ENCODE data around the gene MORC2.

The MORC2 gene

DNA sequence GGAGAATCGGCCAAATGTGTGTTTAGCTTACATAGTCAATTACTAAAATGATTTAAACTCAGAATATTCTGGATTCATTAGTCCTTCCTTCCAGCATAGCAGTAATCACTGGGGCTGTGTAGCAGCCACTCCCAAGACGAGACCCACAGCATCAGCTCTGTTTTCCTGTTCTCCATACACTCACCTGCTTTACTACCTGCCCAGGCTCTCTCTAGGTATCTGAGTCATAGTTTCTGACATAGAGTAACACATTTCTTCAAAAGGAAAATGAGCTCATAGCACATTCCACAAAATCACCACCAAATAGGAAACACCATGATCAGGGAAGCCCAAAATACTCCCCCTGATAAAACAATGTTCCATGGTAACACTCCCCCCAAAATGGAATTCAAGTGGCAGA lies 22.9 kb downstream of the MORC2 start:
- peaks cover 44% of the 10 kb centered on the region for H3K36me3 Mint-ChIP-seq (ENCODE audit: insufficient read depth)
- H3K9me3 Mint-ChIP-seq: no peaks in the 10 kb centered on the region
- H3K4me1 Mint-ChIP-seq (ENCODE audit: low read depth in 2 of 2): peaks cover 30 to 33% of the 10 kb centered on the region in 2 donors
- ATAC-seq (replicated peaks) (no peak), DNase-seq (no peak)
- H3K4me3 Mint-ChIP-seq: no peak overlapping the region
- H3K27me3 Mint-ChIP-seq: no peaks in the 10 kb centered on the region
- H3K27ac Mint-ChIP-seq: no peak overlapping the region

DNA sequence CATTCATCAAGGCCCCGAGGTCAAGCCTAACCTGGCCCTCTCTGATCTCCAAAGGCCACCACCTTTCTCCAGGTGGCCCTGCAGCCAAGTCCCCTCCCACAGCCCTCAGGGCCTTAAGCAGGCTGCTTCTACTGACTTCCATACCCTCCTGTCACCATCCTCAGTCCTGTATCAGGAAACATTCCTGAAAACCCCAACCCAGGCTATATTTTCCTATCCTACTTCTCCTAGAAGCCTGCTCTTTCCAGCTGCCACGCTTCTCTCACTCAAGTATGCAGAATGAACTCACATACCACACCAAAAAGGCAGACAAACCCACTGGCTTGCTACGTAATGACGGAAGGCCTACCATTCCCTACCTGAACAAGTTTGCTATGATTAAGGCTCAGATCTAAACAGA lies 23.6 kb downstream of the MORC2 start:
- H3K36me3 Mint-ChIP-seq (ENCODE audit: insufficient read depth): peaks cover 47% of the 10 kb centered on the region
- no peak for DNase-seq
- H3K4me1 Mint-ChIP-seq (ENCODE audit: low read depth in 2 of 2): peaks cover 36 to 37% of the 10 kb centered on the region in 2 donors
- H3K9me3 Mint-ChIP-seq: no peaks in the 10 kb centered on the region
- H3K27me3 Mint-ChIP-seq: no peaks in the 10 kb centered on the region
- H3K27ac Mint-ChIP-seq: peak overlapping the region; percentile 4 to 31
- no peak overlapping the region for H3K4me3 Mint-ChIP-seq
- ATAC-seq (replicated peaks): no peak

DNA sequence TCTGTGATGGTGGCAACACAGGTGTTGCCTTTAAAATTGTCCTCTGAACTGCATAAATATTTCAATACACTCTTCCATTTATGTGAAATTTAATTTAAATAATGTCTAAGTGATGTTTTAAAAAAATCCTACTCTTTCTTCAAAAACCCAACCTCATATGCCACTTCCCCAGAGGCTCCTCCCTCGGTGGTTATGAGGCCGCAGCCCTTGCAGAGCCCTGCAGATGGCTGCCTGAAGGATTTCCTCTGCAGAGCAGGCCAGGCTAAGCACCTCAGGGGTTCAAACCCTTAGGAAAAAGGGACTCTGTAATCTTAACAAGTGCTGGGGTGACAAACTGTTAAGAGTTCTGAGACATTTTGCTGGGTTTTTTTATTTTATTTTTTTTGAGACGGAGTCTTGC lies 25.2 kb downstream of the MORC2 start:
- Mint-ChIP-seq H3K27me3 (no peaks in the 10 kb centered on the region), H3K27ac (peak overlapping the region in 1 of 2 donors; percentile 10), H3K9me3 (no peaks in the 10 kb centered on the region)

DNA sequence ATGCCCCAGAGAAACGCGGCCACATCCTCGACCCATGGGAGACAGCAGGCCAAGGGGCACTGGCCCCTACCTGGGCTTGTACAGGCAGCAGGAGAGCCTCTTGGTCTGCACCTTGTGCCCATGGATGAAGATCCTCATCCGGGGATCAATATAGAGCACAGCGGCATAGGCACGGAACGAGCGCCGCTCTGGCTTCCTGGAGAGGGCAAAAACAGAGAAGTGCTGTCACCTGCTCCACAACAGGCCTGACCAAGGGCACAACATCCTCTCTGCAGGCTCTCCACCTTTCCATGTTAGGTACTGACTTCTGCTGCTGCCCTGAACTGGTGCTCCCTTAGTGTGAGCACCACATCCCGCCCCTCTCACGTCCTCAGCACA lies 27.2 kb downstream of the MORC2 start:
- H3K36me3 Mint-ChIP-seq (ENCODE audit: insufficient read depth): peaks cover 61% of the 10 kb centered on the region
- H3K27ac Mint-ChIP-seq: peak overlapping the region; percentile 89 to 91
- no peaks in the 10 kb centered on the region for H3K9me3 Mint-ChIP-seq
- DNase-seq (no peak), ATAC-seq (replicated peaks) (no peak)
- H3K4me3 Mint-ChIP-seq: peak overlapping the region; percentile 37 to 83
- no peaks in the 10 kb centered on the region for H3K27me3 Mint-ChIP-seq
- H3K4me1 Mint-ChIP-seq (ENCODE audit: low read depth in 2 of 2): peaks cover 39 to 40% of the 10 kb centered on the region in 2 donors

More for the DNA sequence above, 25.2 kb downstream of the MORC2 start:
- ATAC-seq (replicated peaks) (peak; percentile 93), DNase-seq (peak; percentile 45 to 61 (median 55))
- peak overlapping the region; percentile 7 to 50 for H3K4me3 Mint-ChIP-seq
- peaks cover 39 to 40% of the 10 kb centered on the region in 2 donors for H3K4me1 Mint-ChIP-seq (ENCODE audit: low read depth in 2 of 2)
- H3K36me3 Mint-ChIP-seq (ENCODE audit: insufficient read depth): peaks cover 56% of the 10 kb centered on the region

DNA sequence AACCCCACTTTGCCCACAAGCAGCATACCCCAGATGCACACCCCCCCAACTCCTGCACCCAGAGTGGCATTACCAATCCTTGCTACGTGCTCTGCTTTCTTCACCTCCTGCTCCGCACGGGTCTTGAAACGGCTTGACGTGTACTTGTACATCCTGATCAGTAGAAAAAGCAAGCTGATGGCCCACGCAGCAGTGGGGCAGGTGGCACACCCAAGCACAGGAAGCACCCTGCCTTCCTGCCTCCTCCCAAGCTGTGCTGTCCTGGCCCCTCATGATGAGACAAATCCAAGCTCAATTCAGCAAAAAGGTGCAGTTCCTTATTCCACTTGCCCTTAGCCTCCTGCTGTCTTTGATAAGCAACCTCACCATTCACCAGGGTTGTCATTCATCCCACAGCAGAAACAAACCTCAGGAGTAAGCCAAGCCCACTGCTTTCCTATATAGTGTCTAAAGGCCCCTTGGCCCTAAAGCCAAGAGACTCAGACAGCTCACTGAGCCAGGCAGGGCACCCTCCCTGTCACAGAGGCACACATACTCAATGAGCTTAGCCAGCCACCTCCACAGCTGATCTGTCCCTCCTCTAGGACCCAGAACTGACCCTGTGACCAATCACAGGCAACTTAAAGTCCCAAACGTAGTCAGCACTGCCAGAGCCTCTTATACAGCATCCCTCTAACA lies 27.8 kb downstream of the MORC2 start:
- Mint-ChIP-seq H3K27me3 (no peaks in the 10 kb centered on the region), H3K9me3 (no peaks in the 10 kb centered on the region), H3K36me3 (ENCODE audit: insufficient read depth) (peaks cover 64% of the 10 kb centered on the region), H3K4me3 (peak overlapping the region; percentile 68 to 83), H3K27ac (peak overlapping the region; percentile 89 to 91), H3K4me1 (ENCODE audit: low read depth in 2 of 2) (peaks cover 39 to 40% of the 10 kb centered on the region in 2 donors)
- ATAC-seq (replicated peaks) (peak; percentile 68), DNase-seq (peak in 1 of 3 experiments; percentile 14)

DNA sequence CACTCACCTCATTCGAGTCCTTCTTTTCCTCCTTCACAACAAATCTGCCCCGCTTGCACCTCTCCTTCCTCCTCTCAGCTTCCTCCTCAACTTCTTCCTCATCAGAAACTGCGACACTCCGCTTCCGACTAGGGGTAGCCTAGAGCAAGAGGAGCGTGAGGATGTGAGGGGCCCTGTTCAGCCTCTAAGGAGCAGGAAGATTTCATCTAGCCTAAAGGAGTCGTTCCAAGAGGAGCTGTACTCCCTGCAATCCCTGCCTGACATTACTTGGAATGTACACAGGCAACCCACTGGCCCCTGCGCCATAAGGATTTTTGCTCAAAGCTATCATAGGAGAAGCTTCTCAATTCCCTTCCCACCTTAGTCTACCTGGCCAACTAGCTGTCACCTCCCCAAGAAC lies 34.5 kb downstream of the MORC2 start:
- DNase-seq (no peak), ATAC-seq (replicated peaks) (no peak)
- peak overlapping the region in 1 of 2 donors; percentile 60 for H3K27ac Mint-ChIP-seq
- peaks cover 74% of the 10 kb centered on the region for H3K36me3 Mint-ChIP-seq (ENCODE audit: insufficient read depth)
- H3K4me1 Mint-ChIP-seq (ENCODE audit: low read depth in 2 of 2): peaks cover 4 to 15% of the 10 kb centered on the region in 2 donors
- no peak overlapping the region for H3K4me3 Mint-ChIP-seq
- H3K9me3 Mint-ChIP-seq: no peaks in the 10 kb centered on the region
- no peaks in the 10 kb centered on the region for H3K27me3 Mint-ChIP-seq

DNA sequence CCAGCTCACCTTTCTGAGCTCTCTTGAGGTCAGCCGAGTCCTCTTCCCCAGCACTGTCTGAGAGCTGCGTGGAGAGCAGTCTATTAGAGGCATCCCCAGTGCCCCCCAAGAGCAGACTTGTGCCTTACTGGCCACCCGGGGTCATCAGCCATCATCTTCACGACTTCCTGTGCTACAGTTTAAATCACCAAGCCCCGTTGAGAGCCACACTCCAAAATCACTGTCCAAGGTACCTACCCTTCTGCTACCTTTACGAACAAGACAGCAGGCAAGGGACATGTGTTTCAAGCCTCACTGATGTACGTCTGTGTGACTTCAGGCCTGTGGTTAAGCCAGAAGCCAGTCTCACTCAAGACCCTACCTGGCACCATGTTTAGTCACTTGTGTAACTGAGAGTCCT lies 35.1 kb downstream of the MORC2 start:
- H3K27ac Mint-ChIP-seq: no peak overlapping the region

DNA sequence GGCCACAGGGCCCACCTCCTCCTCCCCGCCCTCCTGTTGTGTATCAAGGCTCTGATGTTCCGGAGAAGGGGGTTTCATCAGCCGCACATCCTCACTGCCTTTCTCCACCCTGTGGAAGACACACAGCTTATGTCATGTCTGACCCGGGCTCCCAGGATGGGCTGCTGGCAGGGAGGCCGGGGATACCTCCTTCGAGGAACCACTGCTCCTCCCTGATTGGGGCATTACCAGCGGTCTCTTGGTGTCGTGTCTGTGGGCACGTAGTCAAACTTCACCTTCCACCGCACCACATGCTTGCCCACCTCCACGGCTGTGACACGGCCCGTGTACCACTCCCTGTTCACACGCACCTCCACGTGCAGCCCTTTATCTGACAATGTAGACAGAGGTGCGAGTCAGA lies 35.9 kb downstream of the MORC2 start:
- no peak for ATAC-seq (replicated peaks)
- Mint-ChIP-seq H3K36me3 (ENCODE audit: insufficient read depth) (peaks cover 71% of the 10 kb centered on the region), H3K27ac (no peak overlapping the region), H3K4me3 (no peak overlapping the region), H3K4me1 (ENCODE audit: low read depth in 2 of 2) (peaks cover 4 to 15% of the 10 kb centered on the region in 2 donors), H3K9me3 (no peaks in the 10 kb centered on the region), H3K27me3 (no peaks in the 10 kb centered on the region)
- no peak for DNase-seq

More for the DNA sequence above, 35.1 kb downstream of the MORC2 start:
- no peaks in the 10 kb centered on the region for H3K9me3 Mint-ChIP-seq
- no peaks in the 10 kb centered on the region for H3K27me3 Mint-ChIP-seq
- peaks cover 73% of the 10 kb centered on the region for H3K36me3 Mint-ChIP-seq (ENCODE audit: insufficient read depth)
- no peak for DNase-seq
- H3K4me1 Mint-ChIP-seq (ENCODE audit: low read depth in 2 of 2): peaks cover 4 to 15% of the 10 kb centered on the region in 2 donors
- no peak overlapping the region for H3K4me3 Mint-ChIP-seq
- ATAC-seq (replicated peaks): no peak

DNA sequence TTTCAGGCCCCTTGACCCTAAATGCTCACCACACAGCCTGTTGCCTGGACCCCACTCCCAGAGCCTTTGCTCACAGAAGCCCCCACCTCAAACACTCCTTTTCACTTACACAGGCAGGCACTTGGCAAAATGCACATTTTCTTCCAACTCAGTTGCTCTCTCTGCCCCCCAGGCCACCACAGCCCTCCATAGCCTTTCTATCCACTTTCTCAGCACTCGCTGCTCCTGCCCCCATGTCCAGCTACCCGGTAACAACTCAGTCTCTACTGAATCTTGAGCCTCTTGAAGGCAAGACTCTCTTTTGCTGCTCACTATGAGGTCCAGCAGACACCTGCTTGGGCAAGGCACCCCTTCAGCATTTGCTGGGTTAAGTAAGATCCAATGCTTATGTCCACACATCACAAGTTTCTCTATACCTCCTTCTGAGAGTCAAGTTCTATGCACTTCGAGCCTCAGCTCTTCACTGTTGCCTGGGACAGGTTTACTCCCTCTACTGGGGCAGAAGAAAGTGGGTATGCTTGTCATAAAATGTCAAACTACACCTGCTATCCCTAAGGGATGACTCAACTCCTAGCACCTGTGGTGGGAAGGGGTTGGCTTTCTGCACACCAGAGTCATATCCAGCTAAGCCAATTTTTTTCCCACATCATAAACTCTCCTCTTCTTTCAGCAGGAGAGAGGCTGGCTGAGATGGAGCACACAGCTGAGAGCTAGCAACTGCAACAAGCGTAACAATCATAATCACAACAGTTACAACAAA lies 36.9 kb downstream of the MORC2 start:
- Mint-ChIP-seq H3K4me1 (ENCODE audit: low read depth in 2 of 2) (peaks cover 4 to 15% of the 10 kb centered on the region in 2 donors), H3K27ac (peak overlapping the region; percentile 30 to 89), H3K27me3 (no peaks in the 10 kb centered on the region), H3K4me3 (no peak overlapping the region), H3K36me3 (ENCODE audit: insufficient read depth) (peaks cover 70% of the 10 kb centered on the region), H3K9me3 (no peaks in the 10 kb centered on the region)
- ATAC-seq (replicated peaks): no peak
- DNase-seq: no peak

DNA sequence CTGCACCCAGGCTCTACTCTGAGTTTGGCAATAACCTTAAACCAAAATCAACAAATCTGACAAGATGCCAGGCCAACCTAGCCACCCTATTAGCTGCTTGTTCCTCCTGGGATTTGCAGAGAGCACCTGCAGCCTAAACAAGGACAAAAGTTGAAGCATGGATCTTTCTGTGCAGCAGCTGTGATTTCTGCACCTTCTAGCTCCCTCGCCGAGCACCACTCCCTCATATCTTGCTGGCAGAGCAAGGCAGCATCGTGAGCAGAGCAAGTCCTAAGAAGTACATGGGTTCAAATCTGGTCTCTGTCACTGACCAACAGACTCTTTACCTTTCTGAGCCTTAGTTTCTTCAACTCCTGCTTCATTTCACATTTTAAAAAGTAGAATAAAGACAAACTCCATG lies 38.3 kb downstream of the MORC2 start:
- peaks cover 63% of the 10 kb centered on the region for H3K36me3 Mint-ChIP-seq (ENCODE audit: insufficient read depth)
- DNase-seq: no peak
- peaks cover 4 to 15% of the 10 kb centered on the region in 2 donors for H3K4me1 Mint-ChIP-seq (ENCODE audit: low read depth in 2 of 2)
- H3K4me3 Mint-ChIP-seq: no peak overlapping the region
- H3K27ac Mint-ChIP-seq: peak overlapping the region in 1 of 2 donors; percentile 22
- no peak for ATAC-seq (replicated peaks)
- no peaks in the 10 kb centered on the region for H3K9me3 Mint-ChIP-seq
- no peaks in the 10 kb centered on the region for H3K27me3 Mint-ChIP-seq

DNA sequence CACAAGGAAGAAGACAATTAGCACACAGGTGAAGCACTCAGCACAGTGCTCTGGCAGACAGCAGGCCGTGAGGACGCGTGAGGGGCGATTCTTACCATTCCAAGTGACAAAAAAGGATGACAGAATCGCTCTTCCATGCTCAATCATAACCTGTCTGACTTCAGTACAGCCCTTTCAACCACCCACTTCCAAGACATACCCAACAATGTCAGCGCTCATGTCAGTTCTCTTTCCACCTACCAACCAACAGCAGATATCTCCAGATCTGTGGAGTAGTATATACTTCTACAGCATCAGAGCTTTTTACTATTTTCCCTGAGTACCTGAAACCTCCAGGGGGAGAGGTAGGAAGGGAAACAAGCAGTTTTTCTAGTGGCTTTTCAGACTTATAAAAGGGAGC lies 40.2 kb downstream of the MORC2 start:
- no peaks in the 10 kb centered on the region for H3K9me3 Mint-ChIP-seq
- H3K36me3 Mint-ChIP-seq (ENCODE audit: insufficient read depth): peaks cover 51% of the 10 kb centered on the region
- H3K27me3 Mint-ChIP-seq: no peaks in the 10 kb centered on the region
- DNase-seq: no peak
- ATAC-seq (replicated peaks): no peak
- no peak overlapping the region for H3K27ac Mint-ChIP-seq
- H3K4me1 Mint-ChIP-seq (ENCODE audit: low read depth in 2 of 2): peaks cover 4 to 11% of the 10 kb centered on the region in 2 donors
- no peak overlapping the region for H3K4me3 Mint-ChIP-seq

DNA sequence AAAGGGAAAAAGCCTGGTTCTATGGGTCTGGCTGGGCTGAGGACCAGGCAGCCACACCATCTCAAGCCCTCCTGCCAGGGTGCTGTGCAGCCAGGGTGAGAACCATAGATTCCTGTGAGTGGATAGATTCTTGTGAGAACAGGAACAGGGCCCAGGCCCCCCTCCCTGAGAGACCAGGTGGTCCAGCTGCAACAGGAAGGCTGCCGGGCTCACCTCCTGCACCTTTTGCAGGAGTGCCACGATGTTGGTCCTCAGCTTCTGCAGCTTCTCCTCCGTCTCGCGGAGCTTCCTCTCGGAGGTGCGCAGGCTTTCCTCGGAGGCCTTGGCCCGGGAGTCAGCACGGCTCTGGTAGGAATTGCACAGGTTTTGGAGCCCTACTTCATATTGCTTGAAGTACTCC lies 40.8 kb downstream of the MORC2 start:
- Mint-ChIP-seq H3K27me3 (no peaks in the 10 kb centered on the region), H3K9me3 (no peaks in the 10 kb centered on the region), H3K4me1 (ENCODE audit: low read depth in 2 of 2) (peaks cover 4 to 11% of the 10 kb centered on the region in 2 donors), H3K4me3 (no peak overlapping the region), H3K36me3 (ENCODE audit: insufficient read depth) (peaks cover 49% of the 10 kb centered on the region), H3K27ac (peak overlapping the region in 1 of 2 donors; percentile 5)
- ATAC-seq (replicated peaks) (no peak), DNase-seq (no peak)

DNA sequence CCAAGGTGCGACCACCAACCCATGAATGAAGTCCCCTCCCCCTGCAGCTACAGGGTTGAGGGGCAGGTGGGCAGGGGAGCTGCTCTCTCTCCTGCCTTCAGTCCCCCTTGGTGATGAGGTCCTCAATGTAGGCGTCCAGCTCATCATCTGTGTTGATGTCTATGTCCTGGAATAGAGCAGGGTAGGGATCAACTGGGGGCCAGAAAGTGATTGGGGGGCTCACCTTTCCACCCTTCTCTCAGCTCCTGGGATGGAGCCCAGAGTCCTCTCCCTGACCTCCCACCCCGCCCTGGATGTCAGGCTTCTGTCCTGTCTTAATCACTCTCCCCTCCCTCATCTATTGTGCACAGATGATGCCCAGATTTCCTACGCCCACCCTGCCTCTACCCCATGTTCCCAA lies 41.9 kb downstream of the MORC2 start:
- DNase-seq (no peak), ATAC-seq (replicated peaks) (no peak)
- Mint-ChIP-seq H3K27me3 (no peaks in the 10 kb centered on the region), H3K4me1 (ENCODE audit: low read depth in 2 of 2) (peaks cover 4 to 12% of the 10 kb centered on the region in 2 donors), H3K36me3 (ENCODE audit: insufficient read depth) (peaks cover 54% of the 10 kb centered on the region), H3K9me3 (no peaks in the 10 kb centered on the region), H3K4me3 (no peak overlapping the region), H3K27ac (peak overlapping the region in 1 of 2 donors; percentile 69)

DNA sequence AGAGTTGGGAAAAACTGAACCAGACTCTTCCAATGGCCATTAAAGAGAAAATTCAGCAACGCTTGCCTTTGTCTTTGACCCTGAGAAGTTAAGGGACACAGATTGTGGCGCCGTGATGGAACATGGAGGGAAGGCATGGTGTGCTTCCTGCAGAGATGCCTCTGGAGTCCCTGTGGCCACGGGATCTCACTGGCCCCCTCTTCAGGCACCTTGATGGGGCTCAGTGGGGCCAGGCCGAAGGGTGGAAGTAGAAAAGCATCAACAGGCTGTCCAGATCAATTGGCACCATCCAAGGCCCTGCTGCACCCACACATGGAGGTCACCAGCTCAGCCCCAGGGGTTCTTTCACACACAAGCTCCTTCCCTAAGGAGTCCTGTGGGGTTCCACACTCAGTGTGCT lies 42.9 kb downstream of the MORC2 start:
- H3K9me3 Mint-ChIP-seq: no peaks in the 10 kb centered on the region
- peaks cover 44% of the 10 kb centered on the region for H3K36me3 Mint-ChIP-seq (ENCODE audit: insufficient read depth)
- peak overlapping the region in 1 of 2 donors; percentile 0 for H3K27ac Mint-ChIP-seq
- ATAC-seq (replicated peaks) (no peak), DNase-seq (no peak)
- no peak overlapping the region for H3K4me3 Mint-ChIP-seq
- no peaks in the 10 kb centered on the region for H3K27me3 Mint-ChIP-seq
- H3K4me1 Mint-ChIP-seq (ENCODE audit: low read depth in 2 of 2): peaks cover 7 to 8% of the 10 kb centered on the region in 2 donors
